ENCODE data around the gene ZBTB42. TPM values are rescaled to one million over a fixed set of nuclear protein-coding genes. Genes with fewer than 3 reads are reported as not detected.

The ZBTB42 gene
- polyA plus RNA-seq, 1 donor (not counting 4 experiments of a cell fraction or from before 2014, with no cell fraction given) = 0.50 TPM

GRCh38 chr14:104771918-104772706 is 28.8 kb upstream of the ZBTB42 start:
- Histone ChIP-seq H2AFZ (ENCODE audit: control insufficient read depth, low read length) (no peak overlapping the region), H3K79me2 (ENCODE audit: control insufficient read depth, insufficient read depth, low read length) (no peaks in the 10 kb centered on the region), H3K9me3 (ENCODE audit: control insufficient read depth, low read depth, low read length) (no peaks in the 10 kb centered on the region), H3K4me1 (ENCODE audit: control insufficient read depth, extremely low read depth, insufficient read depth, low read length) (no peaks in the 10 kb centered on the region), H3K4me3 (ENCODE audit: control insufficient read depth in 2 of 3, extremely low read depth in 1 of 3, insufficient read depth in 2 of 3, low read depth in 1 of 3, low read length in 3 of 3) (no peak overlapping the region), H4K20me1 (ENCODE audit: control insufficient read depth, extremely low read depth, insufficient read depth, low read length) (no peaks in the 10 kb centered on the region), H3K36me3 (ENCODE audit: control insufficient read depth in 2 of 2, extremely low read depth in 1 of 2, insufficient read depth in 2 of 2, low read length in 2 of 2) (peaks cover 25 to 26% of the 10 kb centered on the region in 2 experiments), H3K9ac (ENCODE audit: control insufficient read depth, extremely low read depth, insufficient read depth, low read length) (no peak overlapping the region), H3K9me1 (ENCODE audit: control insufficient read depth, extremely low read depth, insufficient read depth, low read length) (no peaks in the 10 kb centered on the region), H3K27ac (ENCODE audit: control insufficient read depth, insufficient read depth, low read length) (no peak overlapping the region), H3K4me2 (ENCODE audit: control insufficient read depth, extremely low read depth, insufficient read depth, low read depth, low read length) (no peak overlapping the region), H3K27me3 (ENCODE audit: control insufficient read depth, extremely low read depth, insufficient read depth, low read length) (no peaks in the 10 kb centered on the region)
- dilution Hi-C loops (cut with MboI; ENCODE audit: extremely low pct_ligation_motif_present, low sequenced_read_pairs) = no loop called here
- FAIRE-seq (no peak), DNase-seq (ENCODE audit: low read depth, low spot score) (no peak)
- TF ChIP-seq CTCF (optimal IDR thresholded peaks at IDR 0.05 in 1 of 3, IDR thresholded peaks at IDR 0.05 in 1 of 3, conservative IDR thresholded peaks at IDR 0.05 in 1 of 3; ENCODE audit: extremely low read depth in 1 of 3, insufficient read depth in 2 of 3, low read length in 3 of 3) (no peak), EZH2 (IDR thresholded peaks at IDR 0.05; ENCODE audit: low read length) (no peak)

GRCh38 chr14:104772707-104773504 is 28.0 kb upstream of the ZBTB42 start:
- Histone ChIP-seq H3K4me2 (ENCODE audit: control insufficient read depth, extremely low read depth, insufficient read depth, low read depth, low read length) (no peak overlapping the region), H3K4me1 (ENCODE audit: control insufficient read depth, extremely low read depth, insufficient read depth, low read length) (no peaks in the 10 kb centered on the region), H3K9me1 (ENCODE audit: control insufficient read depth, extremely low read depth, insufficient read depth, low read length) (no peaks in the 10 kb centered on the region), H2AFZ (ENCODE audit: control insufficient read depth, low read length) (no peak overlapping the region), H3K36me3 (ENCODE audit: control insufficient read depth in 2 of 2, extremely low read depth in 1 of 2, insufficient read depth in 2 of 2, low read length in 2 of 2) (peaks cover 25 to 26% of the 10 kb centered on the region in 2 experiments), H3K79me2 (ENCODE audit: control insufficient read depth, insufficient read depth, low read length) (no peaks in the 10 kb centered on the region), H3K9ac (ENCODE audit: control insufficient read depth, extremely low read depth, insufficient read depth, low read length) (no peak overlapping the region), H3K9me3 (ENCODE audit: control insufficient read depth, low read depth, low read length) (no peaks in the 10 kb centered on the region), H3K27me3 (ENCODE audit: control insufficient read depth, extremely low read depth, insufficient read depth, low read length) (no peaks in the 10 kb centered on the region), H3K27ac (ENCODE audit: control insufficient read depth, insufficient read depth, low read length) (no peak overlapping the region), H3K4me3 (ENCODE audit: control insufficient read depth in 2 of 3, extremely low read depth in 1 of 3, insufficient read depth in 2 of 3, low read depth in 1 of 3, low read length in 3 of 3) (no peak overlapping the region), H4K20me1 (ENCODE audit: control insufficient read depth, extremely low read depth, insufficient read depth, low read length) (no peaks in the 10 kb centered on the region)
- dilution Hi-C loops (cut with MboI; ENCODE audit: extremely low pct_ligation_motif_present, low sequenced_read_pairs) = no loop called here
- DNase-seq (ENCODE audit: low read depth, low spot score) = no peak
- FAIRE-seq = no peak
- TF ChIP-seq CTCF (optimal IDR thresholded peaks at IDR 0.05 in 1 of 3, IDR thresholded peaks at IDR 0.05 in 1 of 3, conservative IDR thresholded peaks at IDR 0.05 in 1 of 3; ENCODE audit: extremely low read depth in 1 of 3, insufficient read depth in 2 of 3, low read length in 3 of 3) (no peak), EZH2 (IDR thresholded peaks at IDR 0.05; ENCODE audit: low read length) (no peak)
